ENCODE results near the gene CELF4.

The CELF4 gene

GRCh38 chr18:37565101-37565976, at the start of gene CELF4:
TSS of gene CELF4 (minus strand) at chr18:37565798.
- H3K27ac ChIP-seq, result peak within 1 kb of the TSS; percentile 86

GRCh38 chr18:37613253-37613565, 47.6 kb upstream of the CELF4 start:
- no peak for TF ChIP-seq CTCF (conservative IDR thresholded peaks at IDR 0.05)

More at GRCh38 chr18:37565101-37565976, at the start of gene CELF4:
- no peak for TF ChIP-seq CTCF (conservative IDR thresholded peaks at IDR 0.05)

GRCh38 chr18:37612524-37613252, 47.1 kb upstream of the CELF4 start:
- H3K27ac ChIP-seq, result no peak overlapping the region
- TF ChIP-seq CTCF (conservative IDR thresholded peaks at IDR 0.05), result no peak

More at GRCh38 chr18:37613253-37613565, 47.6 kb upstream of the CELF4 start:
- no peak overlapping the region for H3K27ac ChIP-seq

- TF ChIP-seq CTCF (conservative IDR thresholded peaks at IDR 0.05), result no peak
- H3K27ac ChIP-seq, result no peak overlapping the region
Measured at GRCh38 chr18:37611614-37612279, 46.1 kb upstream of the CELF4 start.

GRCh38 chr18:37608876-37609275, 43.3 kb upstream of the CELF4 start:
- H3K27ac ChIP-seq, result no peak overlapping the region
- TF ChIP-seq CTCF (conservative IDR thresholded peaks at IDR 0.05), result no peak

GRCh38 chr18:37607281-37607680, 41.7 kb upstream of the CELF4 start:
- TF ChIP-seq CTCF (conservative IDR thresholded peaks at IDR 0.05), result no peak
- no peak overlapping the region for H3K27ac ChIP-seq

GRCh38 chr18:37604032-37604431, 38.4 kb upstream of the CELF4 start:
- no peak for TF ChIP-seq CTCF (conservative IDR thresholded peaks at IDR 0.05)

More at GRCh38 chr18:37604032-37604431, 38.4 kb upstream of the CELF4 start:
- H3K27ac ChIP-seq, result no peak overlapping the region
